ENCODE measurements around the gene SUPT5H.

DNA sequence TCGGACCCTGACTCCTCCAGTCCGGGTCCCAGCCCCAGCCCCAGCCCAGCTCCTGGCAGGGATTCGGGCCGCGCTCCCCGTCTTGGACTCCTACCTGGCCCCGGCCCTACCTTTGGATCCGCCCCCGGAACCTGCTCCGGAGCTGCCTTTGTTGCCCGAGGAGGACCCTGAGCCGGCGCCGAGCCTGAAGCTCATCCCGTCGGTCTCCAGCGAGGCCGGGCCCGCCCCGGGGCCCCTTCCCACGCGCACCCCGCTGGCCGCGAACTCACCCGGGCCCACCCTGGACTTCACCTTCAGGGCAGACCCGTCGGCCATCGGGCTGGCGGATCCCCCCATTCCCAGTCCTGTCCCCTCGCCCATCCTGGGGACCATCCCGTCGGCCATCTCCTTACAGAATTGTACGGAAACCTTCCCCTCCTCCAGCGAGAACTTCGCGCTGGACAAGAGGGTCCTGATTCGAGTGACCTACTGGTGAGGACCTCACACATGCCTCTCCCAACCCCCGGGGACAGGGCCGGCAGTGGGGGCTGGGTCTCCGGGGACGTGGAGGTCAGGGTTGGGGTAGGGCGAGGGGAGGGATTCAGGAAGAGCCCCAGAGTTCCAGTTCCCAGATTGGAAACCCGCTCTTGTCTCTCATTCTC lies 70.3 kb downstream of the SUPT5H start:
- no peak for TF ChIP-seq TAF1 (IDR thresholded peaks at IDR 0.05; ENCODE audit: low read depth)
- TF ChIP-seq, protein P1, sequence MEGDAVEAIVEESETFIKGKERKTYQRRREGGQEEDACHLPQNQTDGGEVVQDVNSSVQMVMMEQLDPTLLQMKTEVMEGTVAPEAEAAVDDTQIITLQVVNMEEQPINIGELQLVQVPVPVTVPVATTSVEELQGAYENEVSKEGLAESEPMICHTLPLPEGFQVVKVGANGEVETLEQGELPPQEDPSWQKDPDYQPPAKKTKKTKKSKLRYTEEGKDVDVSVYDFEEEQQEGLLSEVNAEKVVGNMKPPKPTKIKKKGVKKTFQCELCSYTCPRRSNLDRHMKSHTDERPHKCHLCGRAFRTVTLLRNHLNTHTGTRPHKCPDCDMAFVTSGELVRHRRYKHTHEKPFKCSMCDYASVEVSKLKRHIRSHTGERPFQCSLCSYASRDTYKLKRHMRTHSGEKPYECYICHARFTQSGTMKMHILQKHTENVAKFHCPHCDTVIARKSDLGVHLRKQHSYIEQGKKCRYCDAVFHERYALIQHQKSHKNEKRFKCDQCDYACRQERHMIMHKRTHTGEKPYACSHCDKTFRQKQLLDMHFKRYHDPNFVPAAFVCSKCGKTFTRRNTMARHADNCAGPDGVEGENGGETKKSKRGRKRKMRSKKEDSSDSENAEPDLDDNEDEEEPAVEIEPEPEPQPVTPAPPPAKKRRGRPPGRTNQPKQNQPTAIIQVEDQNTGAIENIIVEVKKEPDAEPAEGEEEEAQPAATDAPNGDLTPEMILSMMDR (IDR thresholded peaks at IDR 0.05; ENCODE audit: poor library complexity, severe bottlenecking), result no peak
- TF ChIP-seq POLR2AphosphoS5 (IDR thresholded peaks at IDR 0.05), result no peak
- TF ChIP-seq EP300 (conservative IDR thresholded peaks at IDR 0.05; ENCODE audit: poor library complexity, severe bottlenecking), result no peak
- no peak for TF ChIP-seq EZH2 (IDR thresholded peaks at IDR 0.05; ENCODE audit: borderline replicate concordance, insufficient read depth, low read length, poor library complexity, severe bottlenecking)
- TF ChIP-seq RAD21 (conservative IDR thresholded peaks at IDR 0.05), result no peak

All from neural cell (in vitro differentiated cells).